ENCODE results near the gene AGBL3. TPM values are rescaled to one million over a fixed set of nuclear protein-coding genes. Genes with fewer than 3 reads are reported as not detected.

AGBL3 gene
- polyA plus RNA-seq, 3 donors, result 0.03 to 0.20 (median 0.12) TPM

- Histone ChIP-seq H3K27ac (ENCODE audit: low read depth in 1 of 2, low read length in 2 of 2) (no peak overlapping the region), H2AFZ (ENCODE audit: insufficient read depth, low read depth, low read length, poor library complexity, severe bottlenecking) (no peak overlapping the region), H4K20me1 (ENCODE audit: insufficient read depth, low read length) (no peaks in the 10 kb centered on the region), H3K4me3 (replicated peaks in 1 of 3; ENCODE audit: low read depth in 2 of 3, low read length in 3 of 3) (no peak overlapping the region), H3K9me3 (replicated peaks in 1 of 2; ENCODE audit: control insufficient read depth in 1 of 2, insufficient read depth in 1 of 2, low read length in 2 of 2) (peaks cover 0 to 7% of the 10 kb centered on the region in 2 donors), H3K79me2 (ENCODE audit: insufficient read depth, low read length) (no peaks in the 10 kb centered on the region), H3K36me3 (replicated peaks in 1 of 2; ENCODE audit: control insufficient read depth in 1 of 2, insufficient read depth in 2 of 2, low read length in 2 of 2) (no peaks in the 10 kb centered on the region), H3K4me1 (ENCODE audit: control insufficient read depth in 1 of 2, insufficient read depth in 2 of 2, low read length in 2 of 2) (no peaks in the 10 kb centered on the region), H3K4me2 (replicated peaks; ENCODE audit: extremely low read depth, low read length, poor library complexity, severe bottlenecking) (no peak overlapping the region), H3K9ac (ENCODE audit: insufficient read depth, low read length, poor library complexity, severe bottlenecking) (no peak overlapping the region), H3K27me3 (ENCODE audit: control insufficient read depth in 2 of 2, insufficient read depth in 2 of 2, low read length in 2 of 2) (no peaks in the 10 kb centered on the region)
- Mint-ChIP-seq H3K36me3 (no peaks in the 10 kb centered on the region), H3K27me3 (ENCODE audit: low read depth in 3 of 3) (no peaks in the 10 kb centered on the region), H3K4me3 (no peak overlapping the region), H3K4me1 (no peaks in the 10 kb centered on the region), H3K9me3 (peaks cover 0 to 13% (median 6%) of the 10 kb centered on the region in 7 donors), H3K27ac (peak overlapping the region in 1 of 7 donors; percentile 38)
- no peak for TF ChIP-seq CTCF (IDR thresholded peaks at IDR 0.05)
- intact Hi-C loops (cut with micrococcal nuclease), result loop anchor here in 1 of 2 donors (10.0 kb wide), 1 partner anchor 50 kb away; no protein-coding TSS in a partner anchor
- DNase-seq, result no peak
- WGBS (ENCODE audit: insufficient coverage), result 100% methylated on average over 1 of the region's 1 CpG
These were observed 128.3 kb downstream of the AGBL3 start for GRCh38 chr7:135114622-135115021.

GRCh38 chr7:135117096-135117495 lies 130.8 kb downstream of the AGBL3 start:
- no peaks in the 10 kb centered on the region for H3K36me3 ChIP-seq (replicated peaks in 1 of 2; ENCODE audit: control insufficient read depth in 1 of 2, insufficient read depth in 2 of 2, low read length in 2 of 2)
- no peak overlapping the region for H3K27ac ChIP-seq (ENCODE audit: low read depth in 1 of 2, low read length in 2 of 2)
- H3K79me2 ChIP-seq (ENCODE audit: insufficient read depth, low read length), result no peaks in the 10 kb centered on the region
- intact Hi-C loops (cut with micrococcal nuclease), result loop anchor here in 1 of 2 donors (10.0 kb wide), 1 partner anchor 48 kb away; no protein-coding TSS in a partner anchor
- no peak overlapping the region for H3K4me2 ChIP-seq (replicated peaks; ENCODE audit: extremely low read depth, low read length, poor library complexity, severe bottlenecking)
- no peak for DNase-seq
- Mint-ChIP-seq H3K9me3 (peaks cover 7 to 27% (median 16%) of the 10 kb centered on the region in 7 donors), H3K27ac (no peak overlapping the region), H3K4me3 (no peak overlapping the region), H3K27me3 (ENCODE audit: low read depth in 3 of 3) (no peaks in the 10 kb centered on the region), H3K36me3 (no peaks in the 10 kb centered on the region), H3K4me1 (no peaks in the 10 kb centered on the region)
- no peak for TF ChIP-seq CTCF (IDR thresholded peaks at IDR 0.05)
- H3K4me3 ChIP-seq (replicated peaks in 1 of 3; ENCODE audit: low read depth in 2 of 3, low read length in 3 of 3), result no peak overlapping the region
- H3K9ac ChIP-seq (ENCODE audit: insufficient read depth, low read length, poor library complexity, severe bottlenecking), result no peak overlapping the region
- no CpG with 5 or more reads among the region's 1 CpG for WGBS (ENCODE audit: insufficient coverage)
- H3K4me1 ChIP-seq (ENCODE audit: control insufficient read depth in 1 of 2, insufficient read depth in 2 of 2, low read length in 2 of 2), result no peaks in the 10 kb centered on the region
- H2AFZ ChIP-seq (ENCODE audit: insufficient read depth, low read depth, low read length, poor library complexity, severe bottlenecking), result no peak overlapping the region
- H3K9me3 ChIP-seq (replicated peaks in 1 of 2; ENCODE audit: control insufficient read depth in 1 of 2, insufficient read depth in 1 of 2, low read length in 2 of 2), result peaks cover 0 to 21% of the 10 kb centered on the region in 2 donors
- H3K27me3 ChIP-seq (ENCODE audit: control insufficient read depth in 2 of 2, insufficient read depth in 2 of 2, low read length in 2 of 2), result no peaks in the 10 kb centered on the region
- H4K20me1 ChIP-seq (ENCODE audit: insufficient read depth, low read length), result no peaks in the 10 kb centered on the region
